A673 (cell line): Measurements from ENCODE around the gene HOXB1. TPM values are rescaled to one million over a fixed set of nuclear protein-coding genes. Genes with fewer than 3 reads are reported as not detected.

Experiments used
- BruUV-seq: library from RNA; stranded (reverse); fragments of 400-500 nt; replicated peaks from 2 replicates; lab custom pipeline; 2021; lab: Mats Ljungman, UMichigan
- CTCF ChIA-PET: fragments of 300-600 bp; sonication (Branson Sonifier 250); formaldehyde crosslinking; loops from one replicate; lab custom pipeline; 2022; ENCODE audit warnings: antibody characterized with exemption; lab: Charles Lee
- POLR2A ChIA-PET: fragments of 300-600 bp; sonication (Branson Sonifier 250); formaldehyde crosslinking; loops from one replicate; lab custom pipeline; 2022; ENCODE audit warnings: antibody characterized with exemption; ENCODE audit not compliant: low non-redundant PET; lab: Charles Lee
- DNase-seq: peaks from one replicate; pipeline ENCODE4 v3.0.0-alpha.2; 2015; ENCODE audit warnings: low spot score
- H3K27ac ChIP-seq: fragments of 200-600 bp; sonication (generic); 2 replicates; pipeline ENCODE4 v1.5.1; 2016; ENCODE audit warnings: mixed run types, low read depth, mild to moderate bottlenecking, mixed read lengths, antibody characterized with exemption, low read length; ENCODE audit not compliant: poor library complexity, severe bottlenecking
- H3K27me3 ChIP-seq: fragments of 200-600 bp; sonication (generic); replicated peaks from 2 replicates; pipeline ENCODE4 v1.6.1; 2017; ENCODE audit warnings: mixed run types, low read depth, mild to moderate bottlenecking, mixed read lengths, antibody characterized with exemption, low read length; ENCODE audit not compliant: insufficient read depth, poor library complexity
- H3K36me3 ChIP-seq: fragments of 200-600 bp; sonication (generic); 2 replicates; pipeline ENCODE4 v1.6.1; 2016; ENCODE audit warnings: mixed run types, mild to moderate bottlenecking, mixed read lengths, antibody characterized with exemption, low read length; ENCODE audit not compliant: insufficient read depth, poor library complexity, severe bottlenecking
- H3K4me1 ChIP-seq: fragments of 200-600 bp; sonication (generic); 2 replicates; pipeline ENCODE4 v1.6.1; 2017; ENCODE audit warnings: mixed run types, mild to moderate bottlenecking, mixed read lengths, antibody characterized with exemption, low read length; ENCODE audit not compliant: insufficient read depth, poor library complexity, severe bottlenecking
- H3K4me3 ChIP-seq: fragments of 200-600 bp; sonication (generic); 2 replicates; pipeline ENCODE4 v1.5.1; 2016; ENCODE audit warnings: low read depth, mixed run types, mild to moderate bottlenecking, mixed read lengths, low read length; ENCODE audit not compliant: poor library complexity, severe bottlenecking
- H3K9me3 ChIP-seq: fragments of 200-600 bp; sonication (generic); 2 replicates; pipeline ENCODE4 v1.6.1; 2016; ENCODE audit warnings: mixed run types, low read depth, mild to moderate bottlenecking, mixed read lengths, antibody characterized with exemption, low read length; ENCODE audit not compliant: poor library complexity, severe bottlenecking
- CTCF ChIP-seq: fragments of 300-800, 200-600 bp; sonication (generic); conservative IDR thresholded peaks from 2 replicates; pipeline ENCODE4 v1.5.1; 2017; ENCODE audit warnings: low read depth, mild to moderate bottlenecking, antibody characterized with exemption, low read length, moderate library complexity, mixed read lengths
- EZH2 ChIP-seq: fragments of 200-600 bp; sonication (generic); IDR thresholded peaks from 2 replicates; pipeline ENCODE4 v1.6.1; 2017; ENCODE audit warnings: borderline replicate concordance, low read depth, mild to moderate bottlenecking, mixed read lengths, antibody characterized with exemption, low read length; ENCODE audit not compliant: poor library complexity, severe bottlenecking
- intact Hi-C: fragments of 100-400 bp; cut with micrococcal nuclease; formaldehyde crosslinking; loops from one replicate; pipeline ENCODE4 v1.10.0; 2022; ENCODE audit not compliant: unreplicated experiment
- total RNA-seq: library from RNA; stranded (reverse); gene quantifications from 2 replicates; pipeline ENCODE4 v1.2.3, GENCODE V29; 2021

HOXB1 gene
- total RNA-seq, 1 experiment from 2014 or later, result not detected

GRCh38 chr17:48578616-48579470 is 48.0 kb upstream of the HOXB1 start:
- Histone ChIP-seq H3K36me3 (no peaks in the 10 kb centered on the region), H3K9me3 (no peaks in the 10 kb centered on the region), H3K4me1 (peaks cover 36% of the 10 kb centered on the region), H3K27me3 (no peaks in the 10 kb centered on the region), H3K27ac (peak overlapping the region; percentile 79), H3K4me3 (peak overlapping the region; percentile 57)
- ChIA-PET CTCF (interaction anchor here (0.6 kb wide), 1 partner anchor 9 kb away, joined by 3 read pairs; no protein-coding TSS in a partner anchor), POLR2A (no interaction called here)
- TF ChIP-seq EZH2 (no peak), CTCF (no peak)
- DNase-seq, result no peak
- intact Hi-C loops, result no loop called here
- BruUV-seq, result no TSS peak

- peak; percentile 89 for DNase-seq
- Histone ChIP-seq H3K27me3 (no peaks in the 10 kb centered on the region), H3K27ac (peak within 1 kb of the TSS; percentile 79), H3K9me3 (no peaks in the 10 kb centered on the region), H3K36me3 (no peaks in the 10 kb centered on the region), H3K4me3 (peak within 1 kb of the TSS; percentile 57), H3K4me1 (peaks cover 40% of the 10 kb centered on the region)
- ChIA-PET CTCF (interaction anchor here (0.6 kb wide), 1 partner anchor 207 kb away, joined by 3 read pairs; no protein-coding TSS in a partner anchor), POLR2A (no interaction called here)
- BruUV-seq, result no TSS peak
- intact Hi-C loops, result loop anchor here (2.0 kb wide), 1 partner anchor 35 kb away; no protein-coding TSS in a partner anchor
- TF ChIP-seq EZH2 (no peak), CTCF (no peak)
Observed at GRCh38 chr17:48577946-48578615, 47.3 kb upstream of the HOXB1 start, which contains the start of gene HOXB4. HOXB4 (minus strand) TSS chr17:48578350; CDS start chr17:48578319, 31 bp downstream.

GRCh38 chr17:48577330-48577945 is 46.6 kb upstream of the HOXB1 start:
- Histone ChIP-seq H3K27ac (peak overlapping the region; percentile 49), H3K36me3 (no peaks in the 10 kb centered on the region), H3K4me3 (peak overlapping the region; percentile 57), H3K27me3 (no peaks in the 10 kb centered on the region), H3K4me1 (peaks cover 40% of the 10 kb centered on the region), H3K9me3 (no peaks in the 10 kb centered on the region)
- intact Hi-C loops, result loop anchor here (2.0 kb wide), 1 partner anchor 35 kb away; no protein-coding TSS in a partner anchor
- TF ChIP-seq CTCF (no peak), EZH2 (no peak)
- DNase-seq, result peak; percentile 69
- ChIA-PET POLR2A (interaction anchor here (0.6 kb wide), 1 partner anchor 253 kb away, joined by 6 read pairs; no protein-coding TSS in a partner anchor), CTCF (interaction anchor here (0.6 kb wide), 2 partner anchors 56 to 206 kb away, joined by 3 to 5 read pairs; no protein-coding TSS in a partner anchor)
- BruUV-seq, result no TSS peak
